Fibroblast of lung (primary cell): ENCODE results near the gene OTOP1. TPM values are rescaled to one million over a fixed set of nuclear protein-coding genes. Genes with fewer than 3 reads are reported as not detected.
"Not testable (repeated sequence)": the region's sequence is repeated elsewhere in the genome, so short reads cannot be mapped to it uniquely, and the experiment has no call there.

Source experiments
- DNase-seq, 2 donors: peaks; one replicate each; pipeline versions ENCODE4 v3.0.0 to v3.0.0-alpha.2; 2010; ENCODE audit warnings: low read depth in 2 of 2
- H2AFZ ChIP-seq: 2 replicates; pipeline ENCODE4 v1.5.1; 2012; ENCODE audit warnings: low read length, control low read depth, inconsistent platforms
- H3K27ac ChIP-seq: 2 replicates; pipeline ENCODE4 v1.5.1; 2011; ENCODE audit warnings: low read length, control low read depth; ENCODE audit not compliant: insufficient read depth
- H3K27me3 ChIP-seq: 2 replicates; pipeline ENCODE4 v1.5.1; 2011; ENCODE audit warnings: mild to moderate bottlenecking, low read length; ENCODE audit not compliant: control insufficient read depth, insufficient read depth
- H3K36me3 ChIP-seq: 2 replicates; pipeline ENCODE4 v1.5.1; 2011; ENCODE audit warnings: low read length; ENCODE audit not compliant: control insufficient read depth, insufficient read depth
- H3K4me1 ChIP-seq: 2 replicates; pipeline ENCODE4 v1.5.1; 2011; ENCODE audit warnings: low read length; ENCODE audit not compliant: control insufficient read depth, insufficient read depth; ENCODE audit errors: extremely low read depth
- H3K4me2 ChIP-seq: 2 replicates; pipeline ENCODE4 v1.5.1; 2011; ENCODE audit warnings: low read length, control low read depth; ENCODE audit not compliant: insufficient read depth; ENCODE audit errors: extremely low read depth
- H3K4me3 ChIP-seq, 4 experiments: fragments of 200-600 bp in 1 of 4; sonication (generic) in 1 of 4; replicated peaks in 1 of 4; 2 replicates each; pipeline ENCODE4 v1.5.1; 2011 to 2016; ENCODE audit warnings: low read length in 4 of 4, low read depth in 3 of 4, mild to moderate bottlenecking in 3 of 4, control low read depth in 2 of 4, inconsistent platforms in 1 of 4, mixed read lengths in 1 of 4; ENCODE audit not compliant: insufficient read depth in 1 of 4; ENCODE audit errors: control extremely low read depth in 1 of 4
- H3K79me2 ChIP-seq: 2 replicates; pipeline ENCODE4 v1.5.1; 2012; ENCODE audit warnings: mild to moderate bottlenecking, low read length, inconsistent platforms; ENCODE audit not compliant: control insufficient read depth, insufficient read depth
- H3K9ac ChIP-seq: 2 replicates; pipeline ENCODE4 v1.5.1; 2011; ENCODE audit warnings: mild to moderate bottlenecking, low read length, control low read depth; ENCODE audit not compliant: insufficient read depth
- H3K9me3 ChIP-seq: 2 replicates; pipeline ENCODE4 v1.5.1; 2012; ENCODE audit warnings: low read depth, low read length; ENCODE audit not compliant: control insufficient read depth, insufficient read depth
- H4K20me1 ChIP-seq: 2 replicates; pipeline ENCODE4 v1.5.1; 2011; ENCODE audit warnings: low read length; ENCODE audit not compliant: control insufficient read depth, insufficient read depth; ENCODE audit errors: extremely low read depth
- CTCF ChIP-seq, 2 donors: IDR thresholded peaks in 1 of 2; conservative IDR thresholded peaks in 1 of 2; 1 replicate in 1 of 2; 2 replicates in 1 of 2; pipeline ENCODE4 v1.5.1; 2011 to 2012; ENCODE audit warnings: low read length in 2 of 2, control low read depth in 1 of 2, inconsistent platforms in 1 of 2, low read depth in 1 of 2, mild to moderate bottlenecking in 1 of 2
- EZH2 ChIP-seq: IDR thresholded peaks from 2 replicates; pipeline ENCODE4 v1.5.1; 2012; ENCODE audit warnings: low read length, control low read depth, mild to moderate bottlenecking; ENCODE audit errors: missing control alignments
- polyA plus RNA-seq, 2 donors: library from polyadenylated mRNA; depleted of rRNA in 1 of 2; stranded (reverse) in 1 of 2; unstranded in 1 of 2; fragments of >200 nt; gene quantifications; 2 replicates each; pipeline ENCODE4 v1.2.1, GENCODE V29; 2011 to 2012; ENCODE audit warnings: missing spikeins in 1 of 2
- total RNA-seq: library from RNA; depleted of rRNA; stranded (reverse); fragments of >200 nt; gene quantifications from 2 replicates; pipeline ENCODE4 v1.2.1, GENCODE V29; 2014

OTOP1 gene
- total and polyA plus RNA-seq, 2 donors (not counting 1 experiment from before 2014, with no cell fraction given): not detected

DNA sequence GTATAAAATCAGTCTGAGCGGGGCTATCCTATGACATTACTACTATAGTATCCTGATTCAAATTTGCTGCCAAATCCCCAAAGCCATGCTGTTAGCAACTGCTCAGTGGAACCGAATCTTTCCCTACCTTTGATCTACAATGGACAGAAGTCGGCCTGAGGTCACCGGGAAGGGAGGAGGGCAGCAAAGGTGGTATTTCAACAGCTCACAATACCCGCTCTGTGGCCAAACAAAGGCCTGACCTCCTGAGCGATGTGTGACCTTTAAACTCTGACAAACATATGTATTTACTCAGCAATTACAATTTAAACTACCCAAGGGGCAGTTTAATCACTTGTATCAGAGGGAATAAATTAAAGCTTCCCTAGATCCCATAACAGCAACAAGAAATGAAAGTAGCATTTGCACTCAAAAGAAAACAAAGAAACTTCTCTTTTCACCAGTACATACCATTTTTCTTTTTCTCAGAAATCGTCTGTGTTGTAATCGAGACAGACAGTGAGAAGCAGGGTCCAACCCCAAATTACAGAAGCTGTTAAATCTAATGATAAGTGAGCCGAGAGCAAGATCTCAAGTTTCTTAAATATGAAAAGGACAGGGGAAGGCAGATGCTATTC lies 32.9 kb upstream of the OTOP1 start:
- TF ChIP-seq EZH2 (no peak), CTCF (conservative IDR thresholded peaks at IDR 0.05 in 1 of 2, IDR thresholded peaks at IDR 0.05 in 1 of 2; ENCODE audit: low read depth in 1 of 2, low read length in 2 of 2) (no peak)
- H3K27ac ChIP-seq: no peak overlapping the region
- H3K9me3 ChIP-seq: no peaks in the 10 kb centered on the region
- no peaks in the 10 kb centered on the region for H3K36me3 ChIP-seq
- H3K79me2 ChIP-seq: no peaks in the 10 kb centered on the region
- no peak overlapping the region for H3K4me3 ChIP-seq
- no peak overlapping the region for H3K9ac ChIP-seq
- H3K27me3 ChIP-seq: peaks cover 4% of the 10 kb centered on the region
- no peak overlapping the region for H2AFZ ChIP-seq
- H3K4me1 ChIP-seq: no peaks in the 10 kb centered on the region
- DNase-seq: no peak
- H3K4me2 ChIP-seq: no peak overlapping the region
- no peaks in the 10 kb centered on the region for H4K20me1 ChIP-seq

DNA sequence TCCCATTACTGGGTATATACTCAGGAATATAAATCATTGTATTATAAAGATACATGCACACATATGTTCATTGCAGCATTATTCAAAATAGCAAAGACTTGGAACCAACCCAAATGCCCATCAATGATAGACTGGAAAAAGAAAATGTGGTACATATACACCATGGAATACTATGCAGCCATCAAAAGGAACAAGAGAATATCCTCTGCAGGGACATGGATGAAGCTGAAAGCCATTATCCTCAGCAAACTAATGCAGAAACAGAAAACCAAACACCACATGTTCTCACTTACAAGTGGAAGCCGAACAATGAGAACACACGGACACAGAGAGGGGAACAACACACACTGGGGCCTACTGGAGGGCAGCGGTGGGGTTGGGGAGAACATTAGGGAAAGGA lies 31.0 kb upstream of the OTOP1 start:
- H3K9me3 ChIP-seq, H3K4me3 ChIP-seq, H4K20me1 ChIP-seq, H3K9ac ChIP-seq, H3K27ac ChIP-seq, H3K4me2 ChIP-seq, H3K4me1 ChIP-seq, H3K27me3 ChIP-seq, H2AFZ ChIP-seq, DNase-seq, H3K79me2 ChIP-seq, H3K36me3 ChIP-seq: not testable (repeated sequence)

DNA sequence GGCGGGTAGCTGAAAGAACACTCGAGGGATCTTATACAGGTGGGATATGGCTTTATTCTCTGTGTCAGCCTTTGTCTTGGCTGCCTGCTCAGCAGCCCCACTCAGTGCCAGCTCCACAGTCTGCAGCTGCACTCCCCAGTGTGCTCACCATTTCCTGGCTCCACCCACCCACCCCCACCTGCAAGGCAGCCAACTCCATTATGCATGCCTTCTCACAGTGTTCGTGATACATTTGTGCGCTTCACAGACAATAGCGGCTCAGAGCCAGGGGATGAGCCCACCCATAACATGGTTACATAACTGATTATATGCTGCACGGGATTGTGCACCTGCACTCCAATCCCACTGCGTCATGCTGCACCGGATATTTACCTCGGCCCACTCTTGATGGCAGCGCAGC lies 30.1 kb upstream of the OTOP1 start:
- H2AFZ ChIP-seq: no peak overlapping the region
- H3K27me3 ChIP-seq: peaks cover 4% of the 10 kb centered on the region
- no peak overlapping the region for H3K4me3 ChIP-seq
- no peaks in the 10 kb centered on the region for H3K36me3 ChIP-seq
- H3K4me2 ChIP-seq: no peak overlapping the region
- H4K20me1 ChIP-seq: no peaks in the 10 kb centered on the region
- no peaks in the 10 kb centered on the region for H3K79me2 ChIP-seq
- no peak for TF ChIP-seq CTCF (conservative IDR thresholded peaks at IDR 0.05 in 1 of 2, IDR thresholded peaks at IDR 0.05 in 1 of 2; ENCODE audit: low read depth in 1 of 2, low read length in 2 of 2)
- no peak for TF ChIP-seq EZH2
- no peak overlapping the region for H3K9ac ChIP-seq
- H3K27ac ChIP-seq: no peak overlapping the region
- DNase-seq: no peak
- H3K4me1 ChIP-seq: no peaks in the 10 kb centered on the region
- no peaks in the 10 kb centered on the region for H3K9me3 ChIP-seq
